Fibroblast of lung (primary cell): ENCODE data around the gene THRB.

ENCODE experiments used
- EZH2 ChIP-seq: IDR thresholded peaks from 2 replicates; pipeline ENCODE4 v1.5.1; 2012; ENCODE audit warnings: low read length, control low read depth, mild to moderate bottlenecking; ENCODE audit errors: missing control alignments
- TF ChIP-seq, protein P1 (sequence below), 2 donors: IDR thresholded peaks in 1 of 2; conservative IDR thresholded peaks in 1 of 2; 1 replicate in 1 of 2; 2 replicates in 1 of 2; pipeline ENCODE4 v1.5.1; 2011 to 2012; ENCODE audit warnings: low read length in 2 of 2, control low read depth in 1 of 2, inconsistent platforms in 1 of 2, low read depth in 1 of 2, mild to moderate bottlenecking in 1 of 2

DNA sequence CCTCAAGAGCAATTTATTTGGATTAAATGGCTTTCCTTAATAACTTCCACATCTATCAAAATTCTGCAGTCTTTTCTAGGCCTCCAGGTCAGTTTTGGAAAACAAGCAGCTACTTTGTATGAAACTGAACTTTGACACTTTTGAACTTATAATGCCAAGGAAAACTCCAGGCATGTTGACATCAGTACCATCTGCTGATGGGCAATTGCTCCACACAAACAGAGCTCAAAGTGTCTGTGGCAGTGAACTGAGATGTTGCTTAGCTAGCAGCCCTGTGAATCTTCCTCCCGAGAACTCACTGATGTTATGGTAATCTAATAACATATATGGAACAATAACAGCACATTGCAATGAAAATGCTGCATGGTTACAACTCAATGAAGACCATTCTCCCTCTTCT, 250.2 kb downstream of the THRB start:
- TF ChIP-seq, protein P1, sequence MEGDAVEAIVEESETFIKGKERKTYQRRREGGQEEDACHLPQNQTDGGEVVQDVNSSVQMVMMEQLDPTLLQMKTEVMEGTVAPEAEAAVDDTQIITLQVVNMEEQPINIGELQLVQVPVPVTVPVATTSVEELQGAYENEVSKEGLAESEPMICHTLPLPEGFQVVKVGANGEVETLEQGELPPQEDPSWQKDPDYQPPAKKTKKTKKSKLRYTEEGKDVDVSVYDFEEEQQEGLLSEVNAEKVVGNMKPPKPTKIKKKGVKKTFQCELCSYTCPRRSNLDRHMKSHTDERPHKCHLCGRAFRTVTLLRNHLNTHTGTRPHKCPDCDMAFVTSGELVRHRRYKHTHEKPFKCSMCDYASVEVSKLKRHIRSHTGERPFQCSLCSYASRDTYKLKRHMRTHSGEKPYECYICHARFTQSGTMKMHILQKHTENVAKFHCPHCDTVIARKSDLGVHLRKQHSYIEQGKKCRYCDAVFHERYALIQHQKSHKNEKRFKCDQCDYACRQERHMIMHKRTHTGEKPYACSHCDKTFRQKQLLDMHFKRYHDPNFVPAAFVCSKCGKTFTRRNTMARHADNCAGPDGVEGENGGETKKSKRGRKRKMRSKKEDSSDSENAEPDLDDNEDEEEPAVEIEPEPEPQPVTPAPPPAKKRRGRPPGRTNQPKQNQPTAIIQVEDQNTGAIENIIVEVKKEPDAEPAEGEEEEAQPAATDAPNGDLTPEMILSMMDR (conservative IDR thresholded peaks at IDR 0.05 in 1 of 2, IDR thresholded peaks at IDR 0.05 in 1 of 2; ENCODE audit: low read depth in 1 of 2, low read length in 2 of 2), result no peak
- no peak for TF ChIP-seq EZH2
